ENCODE results near the gene TIMP3.

The TIMP3 gene

DNA sequence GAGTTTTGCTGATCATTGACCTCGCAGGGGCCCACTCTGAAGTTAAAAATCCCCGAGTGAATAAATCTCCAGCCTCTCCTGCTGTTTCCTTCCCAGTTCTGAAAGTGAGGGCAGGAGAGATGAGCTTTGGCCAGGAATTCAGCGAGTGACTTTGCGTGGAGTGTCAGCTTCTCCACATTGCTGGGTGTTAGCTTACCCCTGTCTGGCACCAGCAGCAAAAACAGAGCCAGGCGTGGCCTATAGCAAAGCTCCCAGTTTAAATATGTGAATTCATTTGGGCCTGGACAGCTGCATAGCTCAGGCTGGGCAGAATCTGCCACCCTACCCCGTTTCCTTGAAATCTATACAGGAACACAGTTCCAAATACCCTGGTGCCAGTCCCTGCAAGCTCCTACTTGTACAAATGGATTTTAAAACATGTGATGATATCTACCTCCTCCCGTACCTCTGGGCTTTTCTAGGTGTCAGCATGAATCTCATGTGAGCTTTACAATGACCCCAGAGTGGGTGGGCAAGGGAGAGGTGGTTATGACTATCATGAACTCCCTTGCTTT lies 25.6 kb downstream of the TIMP3 start:
- in situ Hi-C loops (cut with HindIII; ENCODE audit: low sequenced_read_pairs) = loop anchor here (25.0 kb wide), 1 partner anchor 315 kb away; no protein-coding TSS in a partner anchor

DNA sequence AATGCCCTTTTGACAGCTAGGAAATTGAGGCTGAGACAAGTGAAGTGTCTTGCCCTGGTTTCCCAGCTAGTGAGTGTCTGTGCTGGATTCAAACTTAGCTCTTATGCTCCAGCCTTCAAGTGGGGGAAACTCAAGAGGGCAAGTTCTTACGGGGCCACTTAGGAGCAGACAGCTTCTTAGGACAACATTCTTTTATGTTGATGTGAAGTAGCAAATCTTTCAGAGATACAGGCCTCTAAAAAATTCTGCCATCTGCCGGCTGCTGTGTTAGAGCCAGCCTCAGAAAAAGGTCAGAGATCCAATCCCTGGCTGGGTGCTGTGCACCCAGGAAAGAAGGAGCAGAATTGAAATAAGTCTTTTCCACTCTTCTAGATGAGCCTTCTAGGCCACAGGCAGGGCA lies 26.6 kb downstream of the TIMP3 start:
- in situ Hi-C loops (cut with HindIII; ENCODE audit: low sequenced_read_pairs) = loop anchor here (25.0 kb wide), 1 partner anchor 316 kb away; no protein-coding TSS in a partner anchor

DNA sequence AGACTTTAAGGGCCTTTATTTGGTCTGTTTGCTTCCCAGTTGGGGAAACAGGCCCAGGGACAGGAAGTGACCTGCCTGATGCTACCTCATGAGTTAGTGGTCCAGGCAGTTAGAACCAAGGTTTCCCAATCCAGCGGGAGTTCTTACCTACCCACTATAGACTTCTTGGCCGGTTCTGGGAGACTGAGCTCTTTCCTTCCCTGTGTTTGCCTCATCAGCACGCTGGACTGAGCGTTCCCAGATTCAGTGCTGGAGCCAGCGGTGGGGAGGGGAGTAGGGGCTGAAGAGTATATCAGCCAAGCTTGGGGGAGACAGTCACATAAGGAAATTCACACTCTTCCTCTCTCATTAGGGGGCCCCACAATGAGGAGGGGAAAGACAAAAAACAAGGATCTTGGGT lies 27.1 kb downstream of the TIMP3 start:
- in situ Hi-C loops (cut with HindIII; ENCODE audit: low sequenced_read_pairs) = loop anchor here (25.0 kb wide), 1 partner anchor 316 kb away; no protein-coding TSS in a partner anchor

DNA sequence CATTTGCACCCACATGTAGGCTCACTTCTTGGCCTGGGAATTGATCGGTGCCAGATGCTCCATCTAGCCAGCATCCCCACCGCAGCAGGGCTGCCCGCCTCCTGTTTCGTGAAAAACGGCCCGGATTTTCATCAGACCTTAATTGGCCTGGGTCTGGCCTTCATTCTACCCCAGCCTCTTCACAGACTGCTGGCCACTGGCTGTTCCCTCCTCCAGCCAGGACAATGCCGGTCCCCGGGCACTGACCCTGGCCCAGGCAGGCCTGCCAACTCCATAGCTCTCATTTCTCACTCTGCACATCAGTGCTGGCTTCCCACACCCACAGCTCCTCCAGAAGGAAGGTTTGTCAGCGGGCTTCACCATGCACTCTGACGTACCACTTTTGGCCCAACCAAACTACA lies 27.9 kb downstream of the TIMP3 start:
- in situ Hi-C loops (cut with HindIII; ENCODE audit: low sequenced_read_pairs) = loop anchor here (25.0 kb wide), 1 partner anchor 317 kb away; no protein-coding TSS in a partner anchor

DNA sequence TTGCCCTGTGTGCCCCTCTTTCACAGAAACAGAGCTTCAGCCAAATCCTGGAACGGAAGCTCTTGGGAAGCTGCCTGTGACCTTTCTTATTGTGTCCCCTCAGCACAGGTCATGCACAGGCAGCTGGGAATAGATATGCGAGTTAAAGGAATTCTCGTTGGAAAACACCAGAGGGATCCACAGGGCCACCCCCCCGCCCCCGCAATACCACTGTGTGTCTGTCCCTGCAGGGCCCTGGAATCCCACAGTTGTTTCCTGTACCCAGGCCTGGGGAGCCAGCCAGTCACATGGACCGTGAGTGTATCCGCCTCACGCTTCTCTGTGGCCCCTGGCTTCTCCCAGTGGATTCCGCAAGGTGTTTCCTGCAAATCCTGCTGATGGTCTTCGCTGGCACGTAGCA lies 29.0 kb downstream of the TIMP3 start:
- in situ Hi-C loops (cut with HindIII; ENCODE audit: low sequenced_read_pairs) = loop anchor here (25.0 kb wide), 1 partner anchor 318 kb away; no protein-coding TSS in a partner anchor

DNA sequence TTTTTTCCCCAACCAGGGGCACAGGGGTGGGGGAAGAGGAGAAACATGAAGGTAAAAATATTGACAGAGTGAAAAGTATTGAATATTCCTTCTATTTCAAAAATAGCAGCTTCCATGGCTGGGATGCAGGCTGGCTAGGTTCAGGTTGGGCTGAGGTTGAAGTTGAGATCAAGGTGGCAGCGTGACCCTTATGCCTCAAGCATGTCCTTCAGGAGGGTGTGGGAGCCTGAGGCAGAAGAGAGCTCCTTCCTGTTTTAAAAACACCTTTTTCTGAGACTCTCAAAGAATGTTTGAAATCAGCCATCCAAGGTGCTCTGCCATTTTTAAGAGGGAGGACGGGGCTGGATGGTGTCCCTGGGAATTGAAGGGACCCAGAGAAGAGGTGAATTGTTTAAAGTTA lies 29.5 kb downstream of the TIMP3 start:
- in situ Hi-C loops (cut with HindIII; ENCODE audit: low sequenced_read_pairs) = loop anchor here (25.0 kb wide), 1 partner anchor 319 kb away; no protein-coding TSS in a partner anchor

DNA sequence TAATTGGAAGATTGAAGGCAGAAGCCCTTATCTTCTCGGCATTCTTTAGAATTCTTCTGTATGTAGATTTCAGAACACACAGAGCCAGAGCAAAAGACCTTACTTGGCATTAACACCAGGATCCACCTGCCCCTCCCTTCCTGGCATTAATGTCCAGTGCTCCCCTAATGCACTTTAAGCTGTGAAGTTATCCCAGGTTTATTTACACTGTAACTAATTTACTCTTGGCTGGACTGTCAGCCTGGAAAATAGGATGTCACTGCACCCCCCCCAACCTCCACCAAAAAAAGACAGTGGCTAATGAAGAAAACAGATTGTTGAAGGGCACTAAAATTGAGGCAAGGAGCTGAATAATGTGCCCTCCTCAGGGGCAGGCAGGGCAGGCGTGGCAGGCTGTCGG lies 30.1 kb downstream of the TIMP3 start:
- in situ Hi-C loops (cut with HindIII; ENCODE audit: low sequenced_read_pairs) = loop anchor here (25.0 kb wide), 1 partner anchor 319 kb away; no protein-coding TSS in a partner anchor

DNA sequence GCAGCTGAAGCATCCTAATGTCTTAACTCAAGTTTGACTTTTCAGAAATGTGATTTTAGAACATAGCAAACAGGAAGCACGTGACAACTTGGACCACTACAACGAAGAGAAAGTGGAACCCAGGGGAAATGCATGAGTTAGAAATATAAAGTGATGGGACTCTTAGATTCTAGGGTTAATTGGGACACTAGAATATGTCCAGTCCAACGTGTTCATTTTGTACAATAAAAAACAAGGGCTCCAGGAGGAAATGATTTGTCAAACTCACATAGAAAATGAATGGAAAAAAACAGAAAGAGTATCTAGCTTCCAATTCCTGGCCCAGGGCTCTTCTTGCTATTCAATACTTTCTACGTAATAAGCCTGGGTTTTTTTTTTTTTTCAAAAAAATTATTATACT lies 30.7 kb downstream of the TIMP3 start:
- in situ Hi-C loops (cut with HindIII; ENCODE audit: low sequenced_read_pairs) = loop anchor here (25.0 kb wide), 1 partner anchor 320 kb away; no protein-coding TSS in a partner anchor

DNA sequence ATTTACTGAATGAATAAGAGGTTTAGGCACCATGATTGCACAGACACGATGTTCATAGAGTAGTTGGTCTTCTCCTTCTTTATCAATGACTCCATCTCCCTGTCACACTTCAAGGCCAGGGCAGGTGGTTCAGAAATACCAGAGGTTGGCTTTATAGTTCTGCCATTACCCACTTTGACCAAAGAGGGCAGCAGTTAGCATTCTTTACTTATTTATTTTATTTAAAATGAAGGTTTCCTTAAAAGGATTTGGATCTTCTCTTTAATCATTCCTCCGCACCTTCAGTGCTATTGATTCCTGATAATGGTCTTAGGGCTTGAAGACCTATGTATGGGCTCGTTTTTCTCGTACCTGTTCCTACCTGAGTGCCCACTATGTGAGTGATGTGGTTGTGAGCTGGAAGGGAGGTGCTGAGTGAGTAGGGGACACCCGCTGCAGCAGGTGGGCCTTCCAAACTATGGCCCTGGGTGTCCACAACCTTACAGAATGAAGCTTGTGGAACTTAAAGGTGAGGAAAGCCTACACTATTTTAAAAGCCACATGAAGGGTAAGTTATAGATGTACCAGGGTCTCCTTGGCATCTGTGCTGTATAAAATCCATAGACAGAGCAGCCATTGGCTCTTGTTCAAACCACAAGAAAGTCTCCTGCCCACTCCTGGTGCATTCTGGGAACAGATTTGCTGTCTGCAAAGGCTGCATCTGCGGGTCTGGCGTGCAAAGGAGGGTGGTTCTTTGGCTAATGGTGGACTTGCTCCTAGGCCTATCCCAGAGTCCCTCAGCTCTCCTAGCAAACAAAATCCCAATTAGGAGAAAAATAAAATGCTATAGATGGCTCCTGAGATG lies 35.0 kb downstream of the TIMP3 start:
- in situ Hi-C loops (cut with HindIII; ENCODE audit: low sequenced_read_pairs) = loop anchor here (5.0 to 25.0 kb wide), 2 partner anchors 54 to 324 kb away; no protein-coding TSS in a partner anchor

DNA sequence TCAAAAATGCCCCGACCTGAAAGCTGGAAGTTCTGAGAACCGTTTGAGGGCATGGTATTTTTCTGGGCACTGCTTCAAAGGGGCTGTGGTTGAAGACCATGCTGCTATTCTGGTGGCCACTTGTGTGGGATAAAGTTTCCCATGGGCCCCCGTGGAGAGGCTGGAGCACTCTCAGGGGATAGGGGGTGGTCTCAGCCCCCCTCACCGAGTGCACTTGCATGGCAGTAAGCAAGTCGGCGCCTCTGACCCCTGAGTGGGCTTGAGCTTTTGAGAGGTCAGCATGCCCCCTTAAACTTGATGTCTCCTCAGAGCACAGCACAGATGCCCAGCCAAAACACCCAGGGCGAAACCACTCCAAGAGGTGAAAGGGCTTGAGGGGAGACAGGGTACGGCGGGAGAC lies 35.6 kb downstream of the TIMP3 start:
- in situ Hi-C loops (cut with HindIII; ENCODE audit: low sequenced_read_pairs) = loop anchor here (5.0 to 25.0 kb wide), 2 partner anchors 55 to 325 kb away; no protein-coding TSS in a partner anchor

DNA sequence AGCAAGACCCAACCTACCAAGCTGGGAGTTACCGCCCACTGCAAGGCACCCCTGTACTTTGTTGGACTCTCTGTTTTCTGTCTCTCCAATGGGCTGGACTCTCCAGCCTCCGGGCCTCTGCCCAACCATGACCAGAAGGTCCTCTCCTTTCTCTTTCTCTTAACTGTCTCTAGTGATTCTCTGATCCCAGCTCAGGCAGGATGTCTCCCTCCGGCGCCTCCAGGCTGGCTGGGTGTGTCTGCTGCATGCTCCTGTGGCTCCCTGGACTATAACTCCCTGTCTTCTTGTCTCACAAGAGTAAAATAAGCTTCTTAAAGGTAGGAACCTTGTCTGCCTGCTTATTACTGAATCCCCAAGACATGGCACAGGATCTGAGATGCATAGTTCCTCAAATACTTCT lies 36.3 kb downstream of the TIMP3 start:
- in situ Hi-C loops (cut with HindIII; ENCODE audit: low sequenced_read_pairs) = loop anchor here (5.0 to 25.0 kb wide), 2 partner anchors 56 to 326 kb away; no protein-coding TSS in a partner anchor

DNA sequence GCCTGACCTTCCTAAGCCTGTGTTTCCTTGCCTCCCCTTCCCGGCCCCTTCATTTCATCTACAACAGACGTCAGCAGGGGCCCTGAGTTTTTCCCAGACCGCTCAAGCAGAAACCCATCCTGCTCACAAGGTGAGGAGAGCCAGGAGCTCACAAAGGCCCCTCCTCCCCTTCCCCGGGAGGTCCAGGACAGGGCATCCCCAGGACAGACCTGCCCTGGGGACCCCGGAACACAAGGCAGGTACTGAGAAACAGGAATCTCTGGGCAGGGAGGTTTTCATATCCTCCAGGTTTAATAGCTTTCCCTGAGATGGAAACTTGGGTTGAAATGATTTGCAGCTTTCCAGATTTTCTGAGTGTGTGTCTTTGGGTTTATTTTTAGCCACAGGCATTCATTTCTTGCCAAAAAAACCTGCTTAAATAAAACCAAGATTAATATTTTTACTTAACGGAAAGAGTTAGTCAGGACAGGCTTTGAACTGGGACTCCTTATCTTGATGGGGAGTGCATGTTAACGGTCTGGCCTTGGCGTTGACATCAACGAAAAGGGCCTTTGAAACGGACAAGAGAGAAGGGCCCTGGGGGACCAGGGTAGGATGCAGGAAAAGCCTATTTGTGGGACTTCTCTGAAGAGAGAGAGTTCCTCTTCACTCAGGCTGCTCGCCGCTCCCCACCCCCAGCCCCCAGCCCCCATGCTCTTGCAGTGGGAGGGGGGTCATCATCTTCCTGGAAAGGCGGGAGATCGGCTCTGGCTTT lies 38.5 kb downstream of the TIMP3 start:
- in situ Hi-C loops (cut with HindIII; ENCODE audit: low sequenced_read_pairs) = loop anchor here (5.0 to 25.0 kb wide), 2 partner anchors 58 to 328 kb away; no protein-coding TSS in a partner anchor

DNA sequence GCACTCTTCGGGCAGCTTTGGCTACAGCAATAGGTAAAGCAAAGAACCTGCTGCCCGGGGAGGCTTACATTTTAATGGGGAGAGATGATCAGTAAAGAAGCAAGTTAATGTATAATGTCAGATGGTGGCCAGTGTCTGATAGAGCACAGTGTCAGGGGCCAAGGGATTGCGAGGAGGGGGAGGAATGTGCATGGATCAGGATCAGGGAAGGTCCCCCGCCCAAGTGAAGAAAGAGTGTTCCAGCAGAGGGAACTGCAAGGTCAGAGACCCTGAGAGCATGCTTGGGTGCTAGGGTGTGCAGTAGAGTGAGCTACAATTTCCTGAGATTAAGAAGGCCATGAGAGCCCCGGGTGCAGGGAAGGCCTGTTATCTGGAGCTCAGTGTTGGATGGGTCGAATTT lies 39.7 kb downstream of the TIMP3 start:
- in situ Hi-C loops (cut with HindIII; ENCODE audit: low sequenced_read_pairs) = loop anchor here (25.0 kb wide), 1 partner anchor 329 kb away; no protein-coding TSS in a partner anchor

DNA sequence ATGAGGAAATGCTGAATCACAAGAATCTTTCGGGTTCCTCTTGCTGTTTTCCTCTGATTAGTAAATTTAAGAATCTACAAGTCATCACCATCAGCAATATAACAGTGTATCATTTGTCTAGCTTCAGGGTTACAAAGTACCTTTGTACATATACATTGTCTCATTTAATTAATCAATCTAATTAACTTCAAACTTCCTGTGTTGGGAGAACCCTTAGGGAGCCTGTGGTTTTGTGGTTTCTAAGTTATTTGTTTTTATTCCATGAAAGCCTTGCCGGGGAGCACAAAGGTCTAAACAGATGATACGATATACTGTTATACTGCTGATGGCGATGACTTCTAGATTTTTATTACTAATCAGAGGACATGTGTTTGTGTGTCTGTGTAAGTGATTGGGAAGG lies 41.0 kb downstream of the TIMP3 start:
- in situ Hi-C loops (cut with HindIII; ENCODE audit: low sequenced_read_pairs) = loop anchor here (25.0 kb wide), 1 partner anchor 330 kb away; no protein-coding TSS in a partner anchor

DNA sequence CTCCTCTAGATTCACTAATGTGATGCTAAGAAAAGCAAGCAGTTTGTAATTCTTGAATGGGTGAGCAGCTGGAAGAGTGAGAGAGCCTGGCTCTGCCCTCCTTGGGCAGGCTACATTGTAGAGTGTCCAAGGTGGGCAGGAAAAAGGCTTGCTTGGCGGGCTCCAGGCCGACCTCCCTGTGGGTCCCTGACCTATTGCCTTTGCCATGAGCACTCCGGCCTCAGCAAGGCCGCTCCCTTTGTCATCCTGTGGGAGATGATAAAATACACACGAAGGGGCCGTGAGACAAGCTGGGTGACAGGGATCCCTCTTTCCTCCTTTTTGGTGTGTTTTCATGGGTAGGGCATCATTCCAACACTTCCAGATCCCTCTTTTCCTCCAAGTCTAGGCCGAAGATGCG lies 41.8 kb downstream of the TIMP3 start:
- in situ Hi-C loops (cut with HindIII; ENCODE audit: low sequenced_read_pairs) = loop anchor here (25.0 kb wide), 1 partner anchor 331 kb away; no protein-coding TSS in a partner anchor

DNA sequence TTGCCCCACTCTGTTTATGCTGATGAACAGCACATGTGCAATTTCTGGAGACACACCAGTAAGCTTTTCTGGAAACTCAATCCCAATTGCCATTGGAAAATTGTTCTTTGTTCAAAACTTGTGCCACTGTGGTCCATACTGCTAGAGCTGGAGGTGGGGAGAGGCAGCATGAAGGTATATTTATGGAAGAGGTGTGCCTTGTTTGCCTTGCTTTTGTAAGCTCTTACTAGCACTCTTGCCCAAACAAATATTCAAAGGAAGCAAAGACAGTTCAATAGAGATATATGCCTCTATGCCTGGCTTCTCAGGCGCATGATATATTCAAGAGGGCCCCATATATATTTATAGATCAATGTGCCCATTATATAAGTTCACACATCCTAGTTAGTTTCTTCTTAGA lies 42.7 kb downstream of the TIMP3 start:
- in situ Hi-C loops (cut with HindIII; ENCODE audit: low sequenced_read_pairs) = loop anchor here (25.0 kb wide), 1 partner anchor 332 kb away; no protein-coding TSS in a partner anchor

DNA sequence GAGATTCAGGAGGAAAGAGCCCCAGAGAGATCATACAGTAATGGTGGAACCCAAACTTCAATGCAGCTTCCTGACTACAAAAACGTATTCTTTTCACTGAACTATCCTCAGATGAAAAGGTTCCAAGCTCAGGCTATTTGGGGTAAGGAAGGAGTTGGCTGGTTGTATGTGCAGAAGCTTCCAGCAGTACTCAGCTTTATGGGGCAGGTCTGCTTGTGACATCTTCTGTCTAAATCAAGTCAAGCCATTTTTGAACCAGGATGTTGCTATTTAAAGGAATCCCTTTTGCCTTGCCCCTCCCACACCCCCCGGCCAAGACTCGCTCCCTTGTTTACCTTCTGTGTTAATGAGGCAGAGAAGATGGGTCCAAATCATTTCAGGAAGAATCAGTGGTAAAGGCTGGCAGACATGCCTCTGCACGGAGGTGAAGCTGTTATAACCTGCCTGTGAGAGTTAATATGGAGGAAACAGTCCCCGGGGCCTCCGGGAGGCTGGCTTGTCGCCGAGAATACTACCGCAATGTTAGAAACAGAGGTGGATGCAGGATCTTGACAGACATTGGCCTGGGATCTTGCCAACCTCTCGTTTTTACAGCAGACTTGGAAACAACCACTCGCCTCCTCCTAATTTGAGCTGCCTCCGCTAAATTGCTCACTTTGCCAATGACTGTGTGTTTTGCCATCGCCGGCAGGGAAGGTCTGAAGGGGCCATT lies 45.4 kb downstream of the TIMP3 start:
- in situ Hi-C loops (cut with HindIII; ENCODE audit: low sequenced_read_pairs) = loop anchor here (25.0 kb wide), 1 partner anchor 335 kb away; no protein-coding TSS in a partner anchor

DNA sequence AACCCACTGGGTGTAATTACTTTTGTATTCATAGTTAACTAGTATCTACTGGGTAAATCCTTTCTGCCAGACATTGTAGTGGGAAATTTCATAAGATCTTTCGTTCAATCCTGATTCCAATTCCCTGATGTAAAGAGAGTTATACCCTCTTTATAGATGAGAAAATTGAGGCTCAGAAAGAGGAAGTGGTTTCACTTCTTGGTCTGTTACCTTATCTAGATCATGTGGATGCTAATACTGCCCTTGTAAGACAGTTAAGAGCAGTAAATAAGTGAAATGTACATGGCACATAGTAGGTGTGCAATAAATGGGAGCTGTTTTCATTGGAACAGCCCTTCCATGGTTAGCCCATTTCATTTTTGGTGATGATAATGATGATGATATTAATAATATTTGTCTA lies 46.7 kb downstream of the TIMP3 start:
- in situ Hi-C loops (cut with HindIII; ENCODE audit: low sequenced_read_pairs) = loop anchor here (25.0 kb wide), 1 partner anchor 336 kb away; no protein-coding TSS in a partner anchor

DNA sequence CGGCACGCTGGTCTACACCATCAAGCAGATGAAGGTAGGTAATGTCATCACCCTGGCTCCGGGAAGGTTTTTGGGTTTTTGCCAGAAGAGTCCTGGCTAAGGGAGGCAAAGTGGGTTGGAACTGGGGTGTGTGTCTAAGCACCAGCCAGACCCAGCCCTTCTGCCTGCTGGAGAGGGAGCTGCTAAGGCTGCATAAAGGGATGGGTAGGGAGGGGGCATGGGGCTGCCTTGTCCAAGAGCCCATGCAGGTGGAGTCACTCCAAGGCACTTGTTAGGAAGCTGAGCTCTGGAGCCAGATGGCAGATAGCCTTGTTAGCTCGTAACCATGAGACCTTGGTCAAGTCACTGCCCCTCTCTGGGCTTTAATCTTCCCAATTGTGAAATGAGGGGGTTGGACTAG lies 48.0 kb downstream of the TIMP3 start:
- in situ Hi-C loops (cut with HindIII; ENCODE audit: low sequenced_read_pairs) = loop anchor here (25.0 kb wide), 1 partner anchor 337 kb away; no protein-coding TSS in a partner anchor

DNA sequence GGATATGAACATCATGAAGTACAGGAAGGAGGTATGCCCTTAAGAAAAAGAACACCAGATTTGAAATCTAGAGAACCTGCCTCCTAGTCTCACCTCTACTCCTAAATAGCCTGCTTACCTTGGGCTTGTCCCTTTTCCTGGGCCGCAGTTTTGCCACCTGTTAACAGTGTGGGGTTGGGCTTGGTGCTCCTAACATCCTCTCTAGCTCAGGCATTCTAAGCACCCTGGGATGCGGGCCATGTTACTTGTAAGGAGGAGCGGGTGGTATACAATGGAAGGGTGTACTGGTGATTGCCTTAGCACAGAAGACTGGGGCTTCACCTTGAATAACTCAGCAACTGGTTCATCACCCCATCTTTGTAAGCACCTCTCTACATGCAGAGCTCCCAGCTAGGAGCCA lies 48.7 kb downstream of the TIMP3 start:
- in situ Hi-C loops (cut with HindIII; ENCODE audit: low sequenced_read_pairs) = no loop called here
